ENCODE results near the gene RAB15. TPM values are rescaled to one million over a fixed set of nuclear protein-coding genes. Genes with fewer than 3 reads are reported as not detected.
"Not testable (repeated sequence)": the region's sequence is repeated elsewhere in the genome, so short reads cannot be mapped to it uniquely, and the experiment has no call there.

The RAB15 gene
- total RNA-seq, 2 experiments from 2014 or later: 4.9 to 5.7 TPM

- H3K27ac Mint-ChIP-seq: peak overlapping the region; percentile 54
- H3K9me3 Mint-ChIP-seq: peaks cover 3% of the 10 kb centered on the region
- H3K27me3 Mint-ChIP-seq: no peaks in the 10 kb centered on the region
- H3K4me1 Mint-ChIP-seq: peaks cover 40% of the 10 kb centered on the region
- POLR2A ChIA-PET: no interaction called here
- peaks cover 56% of the 10 kb centered on the region for H3K36me3 Mint-ChIP-seq (ENCODE audit: low read depth)
- CTCF ChIA-PET: interaction anchor here (0.6 to 2.3 kb wide), 5 partner anchors 8 to 388 kb away, joined by 3 to 7 read pairs (median 4); partner anchors contain the start of gene CHURC1
- no peak for DNase-seq
- no peak overlapping the region for H3K4me3 Mint-ChIP-seq
Observed at GRCh38 chr14:64926398-64926995, 45.6 kb downstream of the RAB15 start.

- ChIA-PET CTCF (no interaction called here), POLR2A (interaction anchor here (0.7 kb wide), 1 partner anchor 23 kb away, joined by 6 read pairs; no protein-coding TSS in a partner anchor)
- Mint-ChIP-seq H3K27ac (no peak overlapping the region), H3K4me3 (no peak overlapping the region), H3K4me1 (peaks cover 44% of the 10 kb centered on the region), H3K36me3 (ENCODE audit: low read depth) (peaks cover 63% of the 10 kb centered on the region), H3K27me3 (no peaks in the 10 kb centered on the region), H3K9me3 (peaks cover 3% of the 10 kb centered on the region)
- DNase-seq: no peak
Observed at GRCh38 chr14:64923015-64923414, 49.1 kb downstream of the RAB15 start.

- Mint-ChIP-seq H3K36me3 (ENCODE audit: low read depth) (peaks cover 60% of the 10 kb centered on the region), H3K4me3 (no peak overlapping the region), H3K9me3 (no peaks in the 10 kb centered on the region), H3K27me3 (no peaks in the 10 kb centered on the region), H3K27ac (no peak overlapping the region), H3K4me1 (peaks cover 51% of the 10 kb centered on the region)
- ChIA-PET CTCF (no interaction called here), POLR2A (no interaction called here)
- no peak for DNase-seq
Observed at GRCh38 chr14:64920465-64920864, 51.7 kb downstream of the RAB15 start.

GRCh38 chr14:64919618-64920017 is 52.5 kb downstream of the RAB15 start:
- POLR2A ChIA-PET: no interaction called here
- H3K4me3 Mint-ChIP-seq: no peak overlapping the region
- peaks cover 64% of the 10 kb centered on the region for H3K36me3 Mint-ChIP-seq (ENCODE audit: low read depth)
- peaks cover 55% of the 10 kb centered on the region for H3K4me1 Mint-ChIP-seq
- no peaks in the 10 kb centered on the region for H3K27me3 Mint-ChIP-seq
- CTCF ChIA-PET: no interaction called here
- no peaks in the 10 kb centered on the region for H3K9me3 Mint-ChIP-seq
- DNase-seq: no peak
- no peak overlapping the region for H3K27ac Mint-ChIP-seq

- ChIA-PET CTCF (interaction anchor here (0.5 to 1.8 kb wide), 3 partner anchors 9 to 449 kb away, joined by 3 to 7 read pairs (median 4); no protein-coding TSS in a partner anchor), POLR2A (interaction anchor here (0.6 kb wide), 1 partner anchor 8 kb away, joined by 3 read pairs; no protein-coding TSS in a partner anchor)
- Mint-ChIP-seq H3K27me3 (no peaks in the 10 kb centered on the region), H3K27ac (no peak overlapping the region), H3K36me3 (ENCODE audit: low read depth) (peaks cover 61% of the 10 kb centered on the region), H3K9me3 (no peaks in the 10 kb centered on the region), H3K4me1 (peaks cover 52% of the 10 kb centered on the region), H3K4me3 (no peak overlapping the region)
- DNase-seq: no peak
Observed at GRCh38 chr14:64919215-64919614, 52.9 kb downstream of the RAB15 start.

GRCh38 chr14:64918216-64918615 is 53.9 kb downstream of the RAB15 start:
- no peak overlapping the region for H3K4me3 Mint-ChIP-seq
- no peaks in the 10 kb centered on the region for H3K9me3 Mint-ChIP-seq
- H3K27me3 Mint-ChIP-seq: no peaks in the 10 kb centered on the region
- peaks cover 57% of the 10 kb centered on the region for H3K4me1 Mint-ChIP-seq
- peaks cover 55% of the 10 kb centered on the region for H3K36me3 Mint-ChIP-seq (ENCODE audit: low read depth)
- no peak overlapping the region for H3K27ac Mint-ChIP-seq
- no peak for DNase-seq
- POLR2A ChIA-PET: no interaction called here
- CTCF ChIA-PET: interaction anchor here (0.6 to 1.8 kb wide), 3 partner anchors 10 to 310 kb away, joined by 3 to 7 read pairs (median 4); no protein-coding TSS in a partner anchor

- peaks cover 50% of the 10 kb centered on the region for H3K4me1 Mint-ChIP-seq
- CTCF ChIA-PET: interaction anchor here (1.1 to 1.8 kb wide), 3 partner anchors 8 to 102 kb away, joined by 4 to 9 read pairs (median 6); no protein-coding TSS in a partner anchor
- DNase-seq: no peak
- H3K27ac Mint-ChIP-seq: peak overlapping the region; percentile 93
- POLR2A ChIA-PET: interaction anchor here (0.6 kb wide), 1 partner anchor 450 kb away, joined by 3 read pairs; no protein-coding TSS in a partner anchor
- H3K36me3 Mint-ChIP-seq (ENCODE audit: low read depth): peaks cover 46% of the 10 kb centered on the region
- no peaks in the 10 kb centered on the region for H3K27me3 Mint-ChIP-seq
- peak overlapping the region; percentile 87 for H3K4me3 Mint-ChIP-seq
- H3K9me3 Mint-ChIP-seq: no peaks in the 10 kb centered on the region
Observed at GRCh38 chr14:64915797-64916196, 56.3 kb downstream of the RAB15 start.

- no peak for DNase-seq
- Mint-ChIP-seq H3K27ac (peak overlapping the region; percentile 93), H3K4me1 (peaks cover 46% of the 10 kb centered on the region), H3K27me3 (peaks cover 2% of the 10 kb centered on the region), H3K36me3 (ENCODE audit: low read depth) (peaks cover 39% of the 10 kb centered on the region), H3K9me3 (no peaks in the 10 kb centered on the region), H3K4me3 (peak overlapping the region; percentile 87)
- CTCF ChIA-PET: interaction anchor here (0.6 to 1.8 kb wide), 6 partner anchors 9 to 102 kb away, joined by 3 to 9 read pairs (median 4); no protein-coding TSS in a partner anchor
- POLR2A ChIA-PET: interaction anchor here (0.6 to 1.1 kb wide), 3 partner anchors 13 to 450 kb away, joined by 3 to 5 read pairs (median 4); no protein-coding TSS in a partner anchor
Observed at GRCh38 chr14:64915029-64915424, 57.1 kb downstream of the RAB15 start.

- DNase-seq: peak; percentile 99
- no peaks in the 10 kb centered on the region for H3K9me3 Mint-ChIP-seq
- H3K27ac Mint-ChIP-seq: peak within 1 kb of the TSS; percentile 93
- ChIA-PET CTCF (interaction anchor here (0.8 to 1.8 kb wide), 5 partner anchors 10 to 101 kb away, joined by 3 to 9 read pairs (median 4); no protein-coding TSS in a partner anchor), POLR2A (interaction anchor here (0.6 to 1.1 kb wide), 2 partner anchors 13 to 25 kb away, joined by 4 to 5 read pairs; no protein-coding TSS in a partner anchor)
- peaks cover 43% of the 10 kb centered on the region for H3K4me1 Mint-ChIP-seq
- H3K27me3 Mint-ChIP-seq: peaks cover 7% of the 10 kb centered on the region
- peaks cover 33% of the 10 kb centered on the region for H3K36me3 Mint-ChIP-seq (ENCODE audit: low read depth)
- H3K4me3 Mint-ChIP-seq: peak within 1 kb of the TSS; percentile 87
Observed at GRCh38 chr14:64914237-64915028, 57.7 kb downstream of the RAB15 start, which contains the start of gene CHURC1. TSS of gene CHURC1 (plus strand) at chr14:64914455. CDS start at chr14:64914496, 41 bp downstream.

GRCh38 chr14:64913477-64913876 is 58.7 kb downstream of the RAB15 start:
- H3K27ac Mint-ChIP-seq: peak overlapping the region; percentile 93

GRCh38 chr14:64912261-64912660 is 59.9 kb downstream of the RAB15 start:
- CTCF ChIA-PET: interaction anchor here (2.1 kb wide), 1 partner anchor 24 kb away, joined by 6 read pairs; no protein-coding TSS in a partner anchor
- no peak for DNase-seq
- Mint-ChIP-seq H3K9me3 (no peaks in the 10 kb centered on the region), H3K4me3 (no peak overlapping the region), H3K4me1 (peaks cover 30% of the 10 kb centered on the region), H3K27me3 (peaks cover 11% of the 10 kb centered on the region), H3K27ac (no peak overlapping the region), H3K36me3 (ENCODE audit: low read depth) (peaks cover 18% of the 10 kb centered on the region)
- POLR2A ChIA-PET: no interaction called here

More at GRCh38 chr14:64913477-64913876, 58.7 kb downstream of the RAB15 start:
- CTCF ChIA-PET, H3K9me3 Mint-ChIP-seq, DNase-seq, H3K27me3 Mint-ChIP-seq, POLR2A ChIA-PET: not testable (repeated sequence)
- H3K4me1 Mint-ChIP-seq: peaks cover 41% of the 10 kb centered on the region
- H3K4me3 Mint-ChIP-seq: peak overlapping the region; percentile 87
- H3K36me3 Mint-ChIP-seq (ENCODE audit: low read depth): peaks cover 28% of the 10 kb centered on the region

GRCh38 chr14:64910847-64911495 is 61.2 kb downstream of the RAB15 start:
- peaks cover 23% of the 10 kb centered on the region for H3K4me1 Mint-ChIP-seq
- CTCF ChIA-PET: interaction anchor here (0.5 to 2.1 kb wide), 5 partner anchors 11 to 516 kb away, joined by 3 to 6 read pairs (median 3); no protein-coding TSS in a partner anchor
- no peak overlapping the region for H3K27ac Mint-ChIP-seq
- H3K36me3 Mint-ChIP-seq (ENCODE audit: low read depth): peaks cover 11% of the 10 kb centered on the region
- H3K9me3 Mint-ChIP-seq: no peaks in the 10 kb centered on the region
- no peak overlapping the region for H3K4me3 Mint-ChIP-seq
- peaks cover 15% of the 10 kb centered on the region for H3K27me3 Mint-ChIP-seq
- POLR2A ChIA-PET: interaction anchor here (0.6 kb wide), 1 partner anchor 1322 kb away, joined by 13 read pairs; no protein-coding TSS in a partner anchor
- no peak for DNase-seq
